ENCODE data around the gene OR52K2. TPM values are rescaled to one million over a fixed set of nuclear protein-coding genes. Genes with fewer than 3 reads are reported as not detected.

Gene OR52K2
- total and polyA plus RNA-seq, 2 experiments from 2014 or later = not detected

DNA sequence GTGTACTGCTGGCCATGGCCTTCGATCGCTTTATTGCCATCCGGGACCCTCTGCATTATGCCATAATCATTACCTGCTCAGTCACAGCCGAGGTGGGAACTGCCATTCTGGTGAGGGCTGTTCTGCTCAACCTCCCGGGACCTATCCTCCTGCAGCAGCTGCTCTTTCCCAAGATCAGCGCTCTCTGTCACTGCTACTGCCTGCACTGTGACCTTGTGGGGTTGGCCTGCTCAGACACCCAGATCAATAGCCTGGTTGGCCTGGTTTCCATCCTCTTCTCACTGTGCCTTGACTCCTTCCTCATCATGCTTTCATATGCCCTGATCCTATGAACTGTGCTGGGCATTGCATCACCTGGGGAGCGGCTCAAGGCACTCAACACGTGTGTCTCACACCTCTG, 30.7 kb upstream of the OR52K2 start (continued):
- TF ChIP-seq, protein P1, sequence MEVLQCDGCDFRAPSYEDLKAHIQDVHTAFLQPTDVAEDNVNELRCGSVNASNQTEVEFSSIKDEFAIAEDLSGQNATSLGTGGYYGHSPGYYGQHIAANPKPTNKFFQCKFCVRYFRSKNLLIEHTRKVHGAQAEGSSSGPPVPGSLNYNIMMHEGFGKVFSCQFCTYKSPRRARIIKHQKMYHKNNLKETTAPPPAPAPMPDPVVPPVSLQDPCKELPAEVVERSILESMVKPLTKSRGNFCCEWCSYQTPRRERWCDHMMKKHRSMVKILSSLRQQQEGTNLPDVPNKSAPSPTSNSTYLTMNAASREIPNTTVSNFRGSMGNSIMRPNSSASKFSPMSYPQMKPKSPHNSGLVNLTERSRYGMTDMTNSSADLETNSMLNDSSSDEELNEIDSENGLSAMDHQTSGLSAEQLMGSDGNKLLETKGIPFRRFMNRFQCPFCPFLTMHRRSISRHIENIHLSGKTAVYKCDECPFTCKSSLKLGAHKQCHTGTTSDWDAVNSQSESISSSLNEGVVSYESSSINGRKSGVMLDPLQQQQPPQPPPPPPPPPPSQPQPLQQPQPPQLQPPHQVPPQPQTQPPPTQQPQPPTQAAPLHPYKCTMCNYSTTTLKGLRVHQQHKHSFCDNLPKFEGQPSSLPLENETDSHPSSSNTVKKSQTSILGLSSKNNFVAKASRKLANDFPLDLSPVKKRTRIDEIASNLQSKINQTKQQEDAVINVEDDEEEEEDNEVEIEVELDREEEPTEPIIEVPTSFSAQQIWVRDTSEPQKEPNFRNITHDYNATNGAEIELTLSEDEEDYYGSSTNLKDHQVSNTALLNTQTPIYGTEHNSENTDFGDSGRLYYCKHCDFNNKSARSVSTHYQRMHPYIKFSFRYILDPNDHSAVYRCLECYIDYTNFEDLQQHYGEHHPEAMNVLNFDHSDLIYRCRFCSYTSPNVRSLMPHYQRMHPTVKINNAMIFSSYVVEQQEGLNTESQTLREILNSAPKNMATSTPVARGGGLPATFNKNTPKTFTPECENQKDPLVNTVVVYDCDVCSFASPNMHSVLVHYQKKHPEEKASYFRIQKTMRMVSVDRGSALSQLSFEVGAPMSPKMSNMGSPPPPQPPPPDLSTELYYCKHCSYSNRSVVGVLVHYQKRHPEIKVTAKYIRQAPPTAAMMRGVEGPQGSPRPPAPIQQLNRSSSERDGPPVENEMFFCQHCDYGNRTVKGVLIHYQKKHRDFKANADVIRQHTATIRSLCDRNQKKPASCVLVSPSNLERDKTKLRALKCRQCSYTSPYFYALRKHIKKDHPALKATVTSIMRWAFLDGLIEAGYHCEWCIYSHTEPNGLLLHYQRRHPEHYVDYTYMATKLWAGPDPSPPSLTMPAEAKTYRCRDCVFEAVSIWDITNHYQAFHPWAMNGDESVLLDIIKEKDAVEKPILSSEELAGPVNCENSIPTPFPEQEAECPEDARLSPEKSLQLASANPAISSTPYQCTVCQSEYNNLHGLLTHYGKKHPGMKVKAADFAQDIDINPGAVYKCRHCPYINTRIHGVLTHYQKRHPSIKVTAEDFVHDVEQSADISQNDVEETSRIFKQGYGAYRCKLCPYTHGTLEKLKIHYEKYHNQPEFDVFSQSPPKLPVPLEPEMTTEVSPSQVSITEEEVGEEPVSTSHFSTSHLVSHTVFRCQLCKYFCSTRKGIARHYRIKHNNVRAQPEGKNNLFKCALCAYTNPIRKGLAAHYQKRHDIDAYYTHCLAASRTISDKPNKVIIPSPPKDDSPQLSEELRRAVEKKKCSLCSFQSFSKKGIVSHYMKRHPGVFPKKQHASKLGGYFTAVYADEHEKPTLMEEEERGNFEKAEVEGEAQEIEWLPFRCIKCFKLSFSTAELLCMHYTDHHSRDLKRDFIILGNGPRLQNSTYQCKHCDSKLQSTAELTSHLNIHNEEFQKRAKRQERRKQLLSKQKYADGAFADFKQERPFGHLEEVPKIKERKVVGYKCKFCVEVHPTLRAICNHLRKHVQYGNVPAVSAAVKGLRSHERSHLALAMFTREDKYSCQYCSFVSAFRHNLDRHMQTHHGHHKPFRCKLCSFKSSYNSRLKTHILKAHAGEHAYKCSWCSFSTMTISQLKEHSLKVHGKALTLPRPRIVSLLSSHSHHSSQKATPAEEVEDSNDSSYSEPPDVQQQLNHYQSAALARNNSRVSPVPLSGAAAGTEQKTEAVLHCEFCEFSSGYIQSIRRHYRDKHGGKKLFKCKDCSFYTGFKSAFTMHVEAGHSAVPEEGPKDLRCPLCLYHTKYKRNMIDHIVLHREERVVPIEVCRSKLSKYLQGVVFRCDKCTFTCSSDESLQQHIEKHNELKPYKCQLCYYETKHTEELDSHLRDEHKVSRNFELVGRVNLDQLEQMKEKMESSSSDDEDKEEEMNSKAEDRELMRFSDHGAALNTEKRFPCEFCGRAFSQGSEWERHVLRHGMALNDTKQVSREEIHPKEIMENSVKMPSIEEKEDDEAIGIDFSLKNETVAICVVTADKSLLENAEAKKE (CRISPR knock-in tag; IDR thresholded peaks at IDR 0.05) = no peak
- TF ChIP-seq EZH2phosphoT487 (IDR thresholded peaks at IDR 0.05; ENCODE audit: unreplicated experiment) = no peak

DNA sequence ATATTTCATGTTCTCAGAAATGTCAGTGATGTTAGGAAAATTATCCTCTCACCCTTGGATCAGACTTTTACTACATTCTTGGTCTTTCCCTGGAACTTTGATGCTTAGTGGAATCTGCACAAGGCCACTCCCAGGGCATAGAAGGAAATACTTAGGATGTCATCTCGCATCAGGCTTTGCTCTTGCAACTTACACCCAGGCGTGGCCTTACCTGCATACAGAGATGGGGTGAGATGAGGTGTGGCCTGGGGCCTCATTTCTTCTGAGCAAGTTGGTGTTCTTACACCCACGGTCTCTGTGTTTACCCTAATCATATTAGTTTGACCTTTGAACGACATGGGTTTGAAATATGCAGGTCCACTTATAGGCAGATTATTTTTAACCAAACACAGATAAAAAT, 19.0 kb upstream of the OR52K2 start:
- DNase-seq (ENCODE audit: low spot score) (no peak), ATAC-seq (no peak)
- peaks cover 5% of the 10 kb centered on the region; the same call in 2 of the 3 replicates for H3K4me1 Mint-ChIP-seq
- no peak for TF ChIP-seq ZNF331 (CRISPR knock-in tag; IDR thresholded peaks at IDR 0.05; ENCODE audit: low read depth)
- no peak for TF ChIP-seq CREB1 (CRISPR knock-in tag; IDR thresholded peaks at IDR 0.05; ENCODE audit: low read depth)
- TF ChIP-seq, protein P2, sequence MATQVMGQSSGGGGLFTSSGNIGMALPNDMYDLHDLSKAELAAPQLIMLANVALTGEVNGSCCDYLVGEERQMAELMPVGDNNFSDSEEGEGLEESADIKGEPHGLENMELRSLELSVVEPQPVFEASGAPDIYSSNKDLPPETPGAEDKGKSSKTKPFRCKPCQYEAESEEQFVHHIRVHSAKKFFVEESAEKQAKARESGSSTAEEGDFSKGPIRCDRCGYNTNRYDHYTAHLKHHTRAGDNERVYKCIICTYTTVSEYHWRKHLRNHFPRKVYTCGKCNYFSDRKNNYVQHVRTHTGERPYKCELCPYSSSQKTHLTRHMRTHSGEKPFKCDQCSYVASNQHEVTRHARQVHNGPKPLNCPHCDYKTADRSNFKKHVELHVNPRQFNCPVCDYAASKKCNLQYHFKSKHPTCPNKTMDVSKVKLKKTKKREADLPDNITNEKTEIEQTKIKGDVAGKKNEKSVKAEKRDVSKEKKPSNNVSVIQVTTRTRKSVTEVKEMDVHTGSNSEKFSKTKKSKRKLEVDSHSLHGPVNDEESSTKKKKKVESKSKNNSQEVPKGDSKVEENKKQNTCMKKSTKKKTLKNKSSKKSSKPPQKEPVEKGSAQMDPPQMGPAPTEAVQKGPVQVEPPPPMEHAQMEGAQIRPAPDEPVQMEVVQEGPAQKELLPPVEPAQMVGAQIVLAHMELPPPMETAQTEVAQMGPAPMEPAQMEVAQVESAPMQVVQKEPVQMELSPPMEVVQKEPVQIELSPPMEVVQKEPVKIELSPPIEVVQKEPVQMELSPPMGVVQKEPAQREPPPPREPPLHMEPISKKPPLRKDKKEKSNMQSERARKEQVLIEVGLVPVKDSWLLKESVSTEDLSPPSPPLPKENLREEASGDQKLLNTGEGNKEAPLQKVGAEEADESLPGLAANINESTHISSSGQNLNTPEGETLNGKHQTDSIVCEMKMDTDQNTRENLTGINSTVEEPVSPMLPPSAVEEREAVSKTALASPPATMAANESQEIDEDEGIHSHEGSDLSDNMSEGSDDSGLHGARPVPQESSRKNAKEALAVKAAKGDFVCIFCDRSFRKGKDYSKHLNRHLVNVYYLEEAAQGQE (IDR thresholded peaks at IDR 0.05; ENCODE audit: unreplicated experiment) = no peak
- no peak for TF ChIP-seq EZH2 (IDR thresholded peaks at IDR 0.05; ENCODE audit: low read depth, unreplicated experiment)
- no peak for TF ChIP-seq POLR2AphosphoS5 (IDR thresholded peaks at IDR 0.05; ENCODE audit: low read depth)
- no peak for TF ChIP-seq ZNF114 (CRISPR knock-in tag; IDR thresholded peaks at IDR 0.05)
- no peak for TF ChIP-seq EZH2phosphoT487 (IDR thresholded peaks at IDR 0.05; ENCODE audit: unreplicated experiment)
- Histone ChIP-seq H4K20me1 (replicated peaks; ENCODE audit: insufficient read depth) (no peaks in the 10 kb centered on the region), H3K4me3 (no peak overlapping the region), H3K4me1 (ENCODE audit: insufficient read depth) (peaks cover 10% of the 10 kb centered on the region; the same call in 1 of the 2 replicates), H3F3A (replicated peaks; ENCODE audit: low read depth) (no peaks in the 10 kb centered on the region), H3K79me2 (replicated peaks; ENCODE audit: insufficient read depth) (no peaks in the 10 kb centered on the region), H2AFZ (no peak overlapping the region), H3K27me3 (ENCODE audit: insufficient read depth) (no peaks in the 10 kb centered on the region), H3K27ac (ENCODE audit: low read depth) (no peak overlapping the region), H3K36me3 (ENCODE audit: insufficient read depth) (no peaks in the 10 kb centered on the region), H3K4me2 (no peak overlapping the region), H3K9me2 (ENCODE audit: insufficient read depth) (0 out of 2 replicates have a peak, but pooled peaks cover 6% of the 10 kb centered on the region)
- no peak overlapping the region for H3K4me3 Mint-ChIP-seq
- no peaks in the 10 kb centered on the region for H3K36me3 Mint-ChIP-seq (ENCODE audit: low read depth)
- H3K9me3 Mint-ChIP-seq = no peaks in the 10 kb centered on the region
- no peaks in the 10 kb centered on the region for H3K27me3 Mint-ChIP-seq (ENCODE audit: insufficient read depth, low read depth, poor library complexity)
- no peak overlapping the region for H3K27ac Mint-ChIP-seq

Data from GM23338 (cell line).